Aorta (tissue), 5 donors: ENCODE results near the gene RIMOC1. TPM values are rescaled to one million over a fixed set of nuclear protein-coding genes. Genes with fewer than 3 reads are reported as not detected.
"Not testable (repeated sequence)": the region's sequence is repeated elsewhere in the genome, so short reads cannot be mapped to it uniquely, and the experiment has no call there.

Experiments
- ATAC-seq: fragments of 200-7000 bp; cut with Tn5 transposase; one replicate; pipeline ENCODE4 v1.9.1; 2022; ENCODE audit warnings: moderate library complexity; ENCODE audit not compliant: low FRiP score
- DNase-seq, 2 donors: peaks; one replicate each; pipeline ENCODE4 v3.0.0-alpha.2; 2020
- H3K27ac ChIP-seq, 2 donors: one replicate each; pipeline ENCODE4 v1.5.1; 2013; ENCODE audit warnings: low read length in 2 of 2, mild to moderate bottlenecking in 2 of 2, moderate library complexity in 2 of 2, control low read depth in 1 of 2, inconsistent platforms in 1 of 2, low read depth in 1 of 2
- H3K27me3 ChIP-seq, 2 donors: one replicate each; pipeline ENCODE4 v1.6.1; 2013; ENCODE audit warnings: control low read depth in 1 of 2, low read length in 1 of 2, mild to moderate bottlenecking in 1 of 2, moderate library complexity in 1 of 2; ENCODE audit not compliant: insufficient read depth in 2 of 2, control insufficient read depth in 1 of 2
- H3K36me3 ChIP-seq, 2 donors: one replicate each; pipeline ENCODE4 v1.6.1; 2013; ENCODE audit warnings: control low read depth in 1 of 2, low read length in 1 of 2, mild to moderate bottlenecking in 1 of 2; ENCODE audit not compliant: insufficient read depth in 2 of 2, control insufficient read depth in 1 of 2
- H3K4me1 ChIP-seq, 2 donors: one replicate each; pipeline ENCODE4 v1.6.1; 2013; ENCODE audit warnings: low read length in 2 of 2, control low read depth in 1 of 2, mild to moderate bottlenecking in 1 of 2, moderate library complexity in 1 of 2; ENCODE audit not compliant: insufficient read depth in 2 of 2, control insufficient read depth in 1 of 2
- H3K4me3 ChIP-seq, 2 donors: one replicate each; pipeline ENCODE4 v1.5.1; 2013; ENCODE audit warnings: low read length in 2 of 2, control low read depth in 1 of 2, mild to moderate bottlenecking in 1 of 2
- H3K9me3 ChIP-seq: one replicate; pipeline ENCODE4 v1.6.1; 2013; ENCODE audit warnings: mild to moderate bottlenecking, low read length; ENCODE audit not compliant: control insufficient read depth
- WGBS, 2 donors: extraction: QIAGEN DNeasy Blood & Tissue Kit; methylation state at CpG; one replicate each; pipeline ENCODE4 v1.1.7; 2013; 5-methylcytosine and 5-hydroxymethylcytosine counted together
- intact Hi-C, 2 donors: fragments of 100-400 bp; cut with DNase I; formaldehyde crosslinking; loops; one replicate each; pipeline versions ENCODE4 v1.14.2 to v1.15.0; 2022
- polyA plus RNA-seq, 2 donors: library from polyadenylated mRNA; stranded (reverse); fragments of 200-250 nt; gene quantifications; one replicate each; pipeline ENCODE4 v1.2.3, GENCODE V29; 2013
- total RNA-seq, 2 donors: library from RNA; stranded (reverse); fragmentation: NEBNext Ultra II Directional; extraction: Animal tissue kit (Norgen Biotek cat#: 25700); gene quantifications; one replicate each; pipeline ENCODE4 v1.2.1, GENCODE V29; 2021
- donor health status: healthy with polysubstance abuse.
- donor health status: Bipolar disorder and iron deficiency.
- donor health status: DM: no; HTN: no; CAD: no.
- donor health status: DM: no; HTN: no; CAD: no.
- donor health status: DM: yes; HTN: yes; CAD: no.

RIMOC1 gene
- total and polyA plus RNA-seq, 4 donors = 5.0 to 25.2 (median 16.3) TPM

- DNase-seq (no peak), ATAC-seq (no peak)
- intact Hi-C loops = loop anchor here in 1 of 2 donors (10.0 kb wide), 1 partner anchor 126 kb away; no protein-coding TSS in a partner anchor
- H3K4me1 ChIP-seq = no peaks in the 10 kb centered on the region
- no peak overlapping the region for H3K4me3 ChIP-seq
- H3K36me3 ChIP-seq = no peaks in the 10 kb centered on the region
- no peaks in the 10 kb centered on the region for H3K27me3 ChIP-seq
- H3K9me3 ChIP-seq = no peaks in the 10 kb centered on the region
- no peak overlapping the region for H3K27ac ChIP-seq
Observed at GRCh38 chr5:41929035-41929434, 24.9 kb downstream of the RIMOC1 start.

DNA sequence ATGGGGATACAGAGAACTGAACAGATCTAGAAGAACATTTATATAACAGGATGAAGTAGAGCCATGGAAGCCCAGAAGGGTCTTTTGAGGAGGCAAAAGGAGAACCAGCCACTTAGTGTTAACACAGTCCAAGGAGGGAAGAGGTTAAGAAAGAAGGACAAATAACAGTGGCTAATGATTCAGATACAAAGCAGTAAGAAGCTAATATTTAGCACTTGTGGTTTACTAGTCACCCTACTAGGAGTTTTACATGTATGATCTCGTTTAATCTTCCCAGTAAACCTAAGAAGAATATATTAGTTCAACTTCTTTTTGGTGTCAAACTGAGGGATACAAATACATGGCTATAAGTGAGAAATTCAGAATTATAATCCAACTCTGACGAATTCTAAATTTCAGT lies 28.6 kb downstream of the RIMOC1 start:
- 92 to 96% methylated on average over 2 of the region's 2 CpGs for WGBS, 2 donors
- intact Hi-C loops = no loop called here

GRCh38 chr5:41935544-41935943 lies 31.4 kb downstream of the RIMOC1 start:
- H3K36me3 ChIP-seq = peaks cover 1 to 3% of the 10 kb centered on the region in 2 donors

More for the DNA sequence above, 28.6 kb downstream of the RIMOC1 start:
- H3K4me1 ChIP-seq = no peaks in the 10 kb centered on the region
- no peaks in the 10 kb centered on the region for H3K9me3 ChIP-seq
- no peaks in the 10 kb centered on the region for H3K27me3 ChIP-seq
- no peak for DNase-seq
- peaks cover 0 to 1% of the 10 kb centered on the region in 2 donors for H3K36me3 ChIP-seq
- no peak overlapping the region for H3K4me3 ChIP-seq
- no peak overlapping the region for H3K27ac ChIP-seq
- no peak for ATAC-seq

DNA sequence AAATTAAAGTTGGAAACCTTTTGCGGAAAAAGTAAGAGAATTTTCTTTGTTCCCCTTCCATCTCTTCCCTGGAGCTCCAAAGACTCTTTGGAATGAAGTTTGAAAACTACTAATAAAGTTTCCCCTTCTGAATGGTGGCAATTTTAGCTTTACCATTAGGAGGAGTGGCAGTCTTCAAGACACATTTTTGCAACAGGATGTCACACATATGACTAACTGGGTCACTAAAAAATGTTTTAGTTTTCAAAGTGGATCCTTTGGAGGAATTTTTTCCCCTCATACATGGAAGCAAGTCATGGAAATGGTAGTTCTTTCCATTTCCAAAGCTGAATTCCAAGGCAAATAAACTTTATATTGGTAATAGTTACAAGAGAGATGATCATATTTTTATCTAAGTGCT lies 36.5 kb downstream of the RIMOC1 start:
- H3K36me3 ChIP-seq = peaks cover 0 to 3% of the 10 kb centered on the region in 2 donors
- no peaks in the 10 kb centered on the region for H3K27me3 ChIP-seq
- DNase-seq (no peak), ATAC-seq (no peak)
- intact Hi-C loops = no loop called here
- WGBS, 2 donors = 96% methylated on average over 1 of the region's 1 CpG
- no peak overlapping the region for H3K4me3 ChIP-seq
- H3K9me3 ChIP-seq = no peaks in the 10 kb centered on the region
- no peak overlapping the region for H3K27ac ChIP-seq
- no peaks in the 10 kb centered on the region for H3K4me1 ChIP-seq

More at GRCh38 chr5:41935544-41935943, 31.4 kb downstream of the RIMOC1 start:
- intact Hi-C loops = no loop called here
- Histone ChIP-seq H3K27ac (no peak overlapping the region), H3K27me3 (no peaks in the 10 kb centered on the region), H3K9me3 (no peaks in the 10 kb centered on the region), H3K4me1 (no peaks in the 10 kb centered on the region), H3K4me3 (no peak overlapping the region)
- no peak for DNase-seq
- ATAC-seq = no peak

DNA sequence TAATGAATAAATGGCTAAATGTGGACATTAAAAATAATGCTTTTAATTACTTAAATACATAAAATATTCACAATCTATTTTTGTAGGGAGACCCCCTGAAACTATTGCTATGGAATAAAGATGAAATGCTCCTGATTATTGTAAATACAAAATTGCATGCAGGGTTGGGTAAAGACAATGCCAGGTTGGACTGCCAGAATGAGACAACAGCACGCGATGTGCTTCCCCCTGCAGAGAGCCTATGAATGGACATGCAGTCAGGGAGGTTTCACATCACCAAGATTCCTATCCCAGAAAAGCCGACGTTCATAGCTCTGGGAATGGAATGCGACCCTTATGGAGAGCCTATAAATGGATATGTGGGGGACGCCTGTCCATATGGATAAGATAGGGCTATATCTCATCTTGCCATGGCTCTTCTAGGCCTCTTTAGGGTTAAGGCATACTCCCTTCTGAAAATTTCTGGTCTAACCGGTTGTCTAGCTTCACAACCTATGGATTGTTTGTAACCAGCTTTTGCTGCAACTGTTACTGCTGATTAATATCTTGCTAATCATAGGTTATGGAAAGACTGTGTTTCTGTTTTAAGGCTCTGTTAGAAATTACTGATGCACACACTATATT lies 41.3 kb downstream of the RIMOC1 start:
- ATAC-seq, H3K27me3 ChIP-seq, H3K4me3 ChIP-seq, H3K9me3 ChIP-seq, H3K4me1 ChIP-seq, intact Hi-C loops, H3K36me3 ChIP-seq, DNase-seq, H3K27ac ChIP-seq: not testable (repeated sequence)
- WGBS, 2 donors = 77 to 79% methylated on average over 7 of the region's 7 CpGs

DNA sequence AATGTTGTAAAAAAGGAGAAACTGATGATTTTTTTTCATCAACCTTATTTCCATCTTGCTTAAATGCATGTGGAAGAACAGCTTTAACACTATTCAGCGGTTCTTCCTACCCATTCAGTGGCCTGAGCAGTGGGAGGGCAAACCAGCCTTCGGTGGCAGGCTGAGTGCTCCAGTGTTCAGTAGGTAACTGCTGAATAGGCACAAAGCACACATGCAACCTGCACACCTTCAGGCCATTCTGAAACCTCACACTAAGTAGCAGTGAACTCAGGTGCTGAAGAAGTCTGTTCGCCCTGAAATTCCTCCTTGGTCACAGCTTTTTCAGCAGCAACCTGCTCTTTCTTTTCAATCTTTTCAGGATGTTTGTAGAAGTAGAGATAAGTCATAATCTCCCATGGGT lies 47.1 kb downstream of the RIMOC1 start:
- Histone ChIP-seq H3K27me3 (no peaks in the 10 kb centered on the region), H3K4me1 (no peaks in the 10 kb centered on the region), H3K9me3 (peaks cover 4% of the 10 kb centered on the region), H3K4me3 (no peak overlapping the region), H3K27ac (no peak overlapping the region), H3K36me3 (no peaks in the 10 kb centered on the region)
- ATAC-seq = no peak
- intact Hi-C loops = no loop called here
- DNase-seq = no peak
- WGBS, 2 donors = 76% methylated on average over 3 of the region's 3 CpGs

Other genes starting within 250 kb of the RIMOC1 start
- gene OXCT1, start 33.9 kb upstream of the RIMOC1 start, total RNA-seq = 10 to 100 TPM; 31.4 to 32.1 TPM
- gene OXCT1, start 33.9 kb upstream of the RIMOC1 start, polyA plus RNA-seq = 10 to 100 TPM; 22.5 to 24.3 TPM
- 10 to 100 TPM; 10.2 to 11.5 TPM for gene FBXO4, start 20.9 kb downstream of the RIMOC1 start, total RNA-seq
- gene FBXO4, start 20.9 kb downstream of the RIMOC1 start, polyA plus RNA-seq = 10 to 100 TPM; 12.9 to 19.5 TPM